Esophagus muscularis mucosa (tissue), 4 donors: ENCODE data around the gene RBMS1.

Experiments
- EP300 ChIP-seq: sonication (generic); formaldehyde crosslinking; IDR thresholded peaks from one replicate; pipeline ENCODE4 v1.6.1; 2017; ENCODE audit warnings: antibody characterized with exemption
- POLR2A ChIP-seq: fragments of 450-650 bp; IDR thresholded peaks from one replicate; pipeline ENCODE4 v1.6.1; 2017; ENCODE audit warnings: antibody characterized with exemption, moderate library complexity, mild to moderate bottlenecking, low read depth
- POLR2AphosphoS5 ChIP-seq, 2 donors: sonication (generic); formaldehyde crosslinking; IDR thresholded peaks; one replicate each; pipeline ENCODE4 v1.6.1; 2017; ENCODE audit warnings: antibody characterized with exemption in 2 of 2
- TF ChIP-seq, protein P1 (sequence below), 3 experiments: fragments of 200-600 bp in 2 of 3; fragments of 450-650 bp in 1 of 3; sonication (generic) in 2 of 3; IDR thresholded peaks; one replicate each; pipeline ENCODE4 v1.5.1; 2017 to 2019; ENCODE audit warnings: antibody characterized with exemption in 3 of 3, mild to moderate bottlenecking in 2 of 3, moderate library complexity in 1 of 3

DNA sequence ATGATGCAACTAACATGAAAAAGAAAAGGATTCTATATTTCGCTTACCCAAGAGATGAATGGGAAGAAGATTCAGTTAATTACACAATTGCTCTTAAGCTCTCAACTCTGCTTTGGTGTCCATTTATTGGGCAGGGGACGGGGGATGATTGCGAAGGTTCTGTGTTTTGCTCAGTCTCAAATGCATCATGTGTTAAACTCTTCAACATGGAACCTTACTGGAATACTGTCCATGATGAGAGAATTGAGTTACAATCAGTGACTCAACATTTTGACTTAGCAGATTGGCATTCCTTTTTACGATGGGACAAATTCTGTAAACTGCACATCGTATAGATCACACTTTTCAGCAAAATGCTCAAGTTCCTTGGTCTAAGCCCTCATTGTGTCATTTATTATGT lies 135.6 kb downstream of the RBMS1 start:
- TF ChIP-seq, protein P1, sequence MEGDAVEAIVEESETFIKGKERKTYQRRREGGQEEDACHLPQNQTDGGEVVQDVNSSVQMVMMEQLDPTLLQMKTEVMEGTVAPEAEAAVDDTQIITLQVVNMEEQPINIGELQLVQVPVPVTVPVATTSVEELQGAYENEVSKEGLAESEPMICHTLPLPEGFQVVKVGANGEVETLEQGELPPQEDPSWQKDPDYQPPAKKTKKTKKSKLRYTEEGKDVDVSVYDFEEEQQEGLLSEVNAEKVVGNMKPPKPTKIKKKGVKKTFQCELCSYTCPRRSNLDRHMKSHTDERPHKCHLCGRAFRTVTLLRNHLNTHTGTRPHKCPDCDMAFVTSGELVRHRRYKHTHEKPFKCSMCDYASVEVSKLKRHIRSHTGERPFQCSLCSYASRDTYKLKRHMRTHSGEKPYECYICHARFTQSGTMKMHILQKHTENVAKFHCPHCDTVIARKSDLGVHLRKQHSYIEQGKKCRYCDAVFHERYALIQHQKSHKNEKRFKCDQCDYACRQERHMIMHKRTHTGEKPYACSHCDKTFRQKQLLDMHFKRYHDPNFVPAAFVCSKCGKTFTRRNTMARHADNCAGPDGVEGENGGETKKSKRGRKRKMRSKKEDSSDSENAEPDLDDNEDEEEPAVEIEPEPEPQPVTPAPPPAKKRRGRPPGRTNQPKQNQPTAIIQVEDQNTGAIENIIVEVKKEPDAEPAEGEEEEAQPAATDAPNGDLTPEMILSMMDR (IDR thresholded peaks at IDR 0.05): no peak
- no peak for TF ChIP-seq POLR2A
- no peak for TF ChIP-seq POLR2AphosphoS5 (IDR thresholded peaks at IDR 0.05)
- no peak for TF ChIP-seq EP300
